Epithelial cell of proximal tubule (primary cell): ENCODE data around the gene TNIK. TPM values are rescaled to one million over a fixed set of nuclear protein-coding genes. Genes with fewer than 3 reads are reported as not detected.

Source experiments
- DNase-seq: peaks from one replicate; pipeline ENCODE4 v3.0.0-alpha.2; 2011; ENCODE audit warnings: low read depth
- H3K4me3 ChIP-seq: 2 replicates; pipeline ENCODE4 v1.5.1; 2011; ENCODE audit warnings: low read depth, mild to moderate bottlenecking, low read length
- CTCF ChIP-seq: conservative IDR thresholded peaks from 2 replicates; pipeline ENCODE4 v1.5.1; 2012; ENCODE audit warnings: low read depth, mild to moderate bottlenecking, low read length
- total RNA-seq: library from RNA; depleted of rRNA; stranded (reverse); fragments of >200 nt; gene quantifications from 2 replicates; pipeline ENCODE4 v1.2.3, GENCODE V29; 2015

TNIK gene
- total RNA-seq, 1 donor from 2014 or later, result 11.8 TPM

DNA sequence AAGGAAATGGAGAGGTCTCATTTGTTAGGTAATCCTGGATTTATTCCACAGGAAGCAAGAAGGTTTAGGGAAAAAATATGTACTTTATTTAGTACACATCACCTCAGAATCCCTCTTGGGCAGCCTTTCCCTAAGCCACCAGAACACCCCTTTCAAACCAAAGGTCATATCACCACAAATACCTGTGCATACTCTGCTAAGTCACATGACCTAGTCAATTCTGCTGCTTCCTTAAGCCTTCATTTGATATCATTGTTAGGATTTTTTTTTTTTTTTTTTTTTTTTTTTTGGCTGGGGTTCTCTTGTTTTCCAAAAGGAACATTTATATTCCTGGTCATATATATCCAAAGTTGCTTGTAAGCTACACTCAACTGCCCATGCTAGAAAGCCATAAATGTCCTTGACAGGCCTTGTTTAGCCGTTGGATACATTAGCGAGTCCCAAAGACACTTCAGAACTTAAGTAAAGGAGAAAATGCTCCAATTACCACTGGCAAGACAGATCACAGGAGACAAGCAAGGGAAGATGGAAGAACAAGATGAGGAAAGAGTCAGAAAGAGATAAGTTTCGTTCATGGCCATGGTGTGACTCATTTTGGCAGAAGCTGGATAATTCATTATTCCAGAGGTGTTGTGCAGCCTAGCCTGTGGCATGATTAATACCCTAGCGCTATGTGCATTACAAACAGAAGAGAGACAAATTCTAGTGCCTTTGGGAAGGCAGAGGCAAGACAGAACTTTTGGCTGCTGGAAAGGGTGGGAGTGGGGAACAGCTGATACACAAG is 278.1 kb downstream of the TNIK start:
- no peak for TF ChIP-seq CTCF
- no peak for DNase-seq
- no peak overlapping the region for H3K4me3 ChIP-seq

DNA sequence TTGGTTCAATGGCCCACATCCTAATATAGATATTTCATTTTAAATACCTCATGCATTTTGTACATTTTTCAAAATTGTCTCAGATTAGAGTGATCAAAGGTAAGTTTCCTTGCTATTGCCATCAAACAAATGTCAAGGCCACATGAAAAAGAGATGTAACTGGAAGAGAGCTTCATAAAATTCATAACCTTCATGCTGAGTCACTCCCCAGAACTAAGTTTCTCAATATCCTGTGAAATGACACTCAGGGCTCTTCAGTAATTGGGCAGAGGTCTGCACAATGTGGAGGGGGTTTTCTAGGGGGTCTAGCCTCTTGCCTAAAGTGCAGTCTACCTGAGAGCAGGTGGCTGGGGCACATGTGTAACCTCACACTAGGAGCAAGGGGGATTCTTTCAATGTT is 281.5 kb downstream of the TNIK start:
- no peak for DNase-seq
- TF ChIP-seq CTCF, result no peak
- no peak overlapping the region for H3K4me3 ChIP-seq

DNA sequence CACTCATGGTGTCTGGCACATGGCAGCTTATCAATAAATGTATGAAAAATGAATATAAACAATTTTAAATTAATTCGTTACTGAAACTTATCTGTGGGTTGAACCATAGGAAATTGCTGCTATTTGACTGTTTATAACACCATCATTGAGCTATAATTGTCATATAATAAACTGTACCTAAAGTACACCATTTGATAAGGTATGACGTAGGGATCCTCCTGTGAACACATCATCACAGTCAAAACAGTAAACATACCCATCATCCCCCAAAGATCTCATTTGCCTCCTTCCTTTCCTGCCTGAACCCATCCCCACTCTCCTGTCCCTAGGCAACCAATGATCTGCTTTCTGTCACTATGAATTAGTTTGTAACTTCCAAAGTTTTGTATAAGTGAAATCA is 282.7 kb downstream of the TNIK start:
- H3K4me3 ChIP-seq, result no peak overlapping the region
- TF ChIP-seq CTCF, result no peak
- no peak for DNase-seq

DNA sequence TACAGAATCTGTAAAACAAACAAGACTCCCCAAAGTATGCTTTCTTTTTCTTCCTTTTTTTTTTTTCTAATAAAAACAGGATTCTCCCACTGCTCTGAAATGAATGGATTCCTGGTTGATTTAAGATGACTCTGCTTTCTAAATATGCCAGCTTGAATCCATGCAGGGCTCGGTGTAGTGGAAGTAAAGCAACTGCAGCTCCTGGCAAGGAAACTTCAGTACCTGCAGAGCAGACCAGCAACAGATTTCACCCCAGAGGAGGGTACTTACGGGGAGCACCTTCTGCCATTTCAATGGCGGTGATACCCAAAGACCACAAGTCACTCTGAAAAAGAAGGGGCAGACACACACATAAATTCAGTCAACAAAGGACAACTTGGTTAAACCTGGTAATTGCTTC is 283.1 kb downstream of the TNIK start:
- no peak for TF ChIP-seq CTCF
- H3K4me3 ChIP-seq, result no peak overlapping the region
- DNase-seq, result no peak

GRCh38 chr3:171176244-171176933 is 283.8 kb downstream of the TNIK start:
- H3K4me3 ChIP-seq, result no peak overlapping the region
- DNase-seq, result no peak
- no peak for TF ChIP-seq CTCF

GRCh38 chr3:171175741-171176234 is 284.4 kb downstream of the TNIK start:
- DNase-seq, result no peak
- no peak overlapping the region for H3K4me3 ChIP-seq
- TF ChIP-seq CTCF, result no peak
